Adrenal gland (tissue), 12 donors: ENCODE measurements around the gene TTC22. TPM values are rescaled to one million over a fixed set of nuclear protein-coding genes. Genes with fewer than 3 reads are reported as not detected.

Experiments used
- DNase-seq, 7 donors: peaks; one replicate each; pipeline ENCODE4 v3.0.0-alpha.2; 2019 to 2020
- H3K27ac ChIP-seq, 5 donors: fragments of 200-600 bp; sonication (generic) in 4 of 5; 1 replicate in 3 of 5; 2 replicates in 2 of 5; pipeline versions ENCODE4 v1.5.1 to v1.8.0; 2016 to 2020; ENCODE audit warnings: mild to moderate bottlenecking in 1 of 5
- H3K27me3 ChIP-seq: fragments of 200-600 bp; 2 replicates; pipeline ENCODE4 v1.8.0; 2021
- H3K36me3 ChIP-seq, 2 donors: fragments of 200-600 bp; replicated peaks in 1 of 2; 1 replicate in 1 of 2; 2 replicates in 1 of 2; pipeline versions ENCODE4 v1.5.1 to v1.8.0; 2018 to 2022
- H3K4me1 ChIP-seq, 2 donors: fragments of 200-600 bp; replicated peaks in 1 of 2; 1 replicate in 1 of 2; 2 replicates in 1 of 2; pipeline versions ENCODE4 v1.5.1 to v1.8.0; 2018 to 2021
- H3K4me3 ChIP-seq, 4 donors: fragments of 200-600 bp; sonication (generic) in 3 of 4; one replicate each; pipeline ENCODE4 v1.5.1; 2016 to 2018
- H3K9me3 ChIP-seq, 3 donors: fragments of 200-600 bp; sonication (generic) in 1 of 3; replicated peaks in 1 of 3; 1 replicate in 2 of 3; 2 replicates in 1 of 3; pipeline versions ENCODE4 v1.5.1 to v1.8.0; 2016 to 2021
- CTCF ChIP-seq, 6 experiments: fragments of 450-650 bp in 4 of 6; fragments of 200-600 bp in 2 of 6; sonication (generic) in 1 of 6; IDR thresholded peaks; 1 replicate in 5 of 6; 2 replicates in 1 of 6; pipeline versions ENCODE4 v1.5.1 to v1.8.0; 2016 to 2021; ENCODE audit warnings: antibody characterized with exemption in 6 of 6, mild to moderate bottlenecking in 2 of 6, moderate library complexity in 1 of 6
- POLR2A ChIP-seq, 2 donors: fragments of 450-650 bp; IDR thresholded peaks; one replicate each; pipeline ENCODE4 v1.6.1; 2017; ENCODE audit warnings: antibody characterized with exemption in 2 of 2, mild to moderate bottlenecking in 2 of 2, moderate library complexity in 1 of 2
- WGBS, 4 donors: extraction: QIAGEN DNeasy Blood & Tissue Kit in 2 of 4; methylation state at CpG; one replicate each; pipeline versions ENCODE4 v1.1.5 to v1.1.7; 2013 to 2017; 5-methylcytosine and 5-hydroxymethylcytosine counted together
- intact Hi-C, 2 donors: fragments of 100-400 bp; cut with DNase I; formaldehyde crosslinking; loops; one replicate each; pipeline versions ENCODE4 v1.14.1 to v1.15.0; 2022 to 2023
- polyA plus RNA-seq, 3 donors: library from polyadenylated mRNA; stranded (reverse); fragments of 200-250 nt in 2 of 3; fragments of 350-450 nt in 1 of 3; fragmentation: Illumina TruSeq in 1 of 3; extraction: RNeasy Lipid Tissue Mini Kit (QIAGEN cat#74804) in 1 of 3; gene quantifications; one replicate each; pipeline ENCODE4 v1.2.3, GENCODE V29; 2013 to 2014
- total RNA-seq, 9 donors: library from RNA; depleted of rRNA in 4 of 9; stranded (reverse); fragments of >200 nt in 4 of 9; fragments of 120-200 nt in 1 of 9; fragmentation: NEBNext Ultra II Directional in 1 of 9; extraction: Animal tissue kit (Norgen Biotek cat#: 25700) in 1 of 9; gene quantifications; one replicate each; pipeline versions ENCODE4 v1.1.0 to v1.2.4, GENCODE V29; 2013 to 2023
- donor health status: healthy with polysubstance abuse.
- donor health status: Bipolar disorder and iron deficiency.
- donor health status: DM: yes; HTN: yes; CAD: no.
- donor health status: DM: no; HTN: no; CAD: no.
- donor health status: DM: no; HTN: no; CAD: no.
- donor health status: DM: yes; HTN: yes; CAD: no.

TTC22 gene
- total and polyA plus RNA-seq, 12 donors = 0.09 to 2.3 (median 1.7) TPM

DNA sequence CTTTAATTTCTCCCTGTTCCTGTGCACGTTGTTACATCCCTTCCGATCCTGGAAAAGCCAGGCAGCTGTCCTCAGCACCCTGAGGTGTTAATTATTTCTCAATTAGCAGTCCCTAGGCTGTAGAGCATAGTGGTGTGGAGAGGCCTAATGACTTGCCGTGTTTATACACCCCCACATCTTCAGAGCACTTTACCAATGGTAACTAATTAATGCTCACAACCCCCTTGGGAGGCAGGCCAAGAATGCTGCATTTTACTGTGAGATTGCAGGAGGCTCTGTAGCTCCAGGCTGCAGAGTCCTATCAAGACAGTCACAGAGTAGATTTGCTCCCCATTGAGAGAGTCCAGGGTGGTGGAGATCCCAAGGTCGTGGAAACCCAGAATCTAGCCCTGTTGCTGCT is 34.4 kb downstream of the TTC22 start:
- Histone ChIP-seq H3K9me3 (no peaks in the 10 kb centered on the region), H3K27ac (no peak overlapping the region), H3K4me3 (no peak overlapping the region), H3K4me1 (peaks cover 4 to 13% of the 10 kb centered on the region in 2 donors), H3K36me3 (no peaks in the 10 kb centered on the region), H3K27me3 (no peaks in the 10 kb centered on the region)
- TF ChIP-seq CTCF (IDR thresholded peaks at IDR 0.05) (no peak), POLR2A (IDR thresholded peaks at IDR 0.05) (no peak)
- intact Hi-C loops = no loop called here
- WGBS, 4 donors = 28 to 40% (median 36%) methylated on average over 4 of the region's 4 CpGs
- no peak for DNase-seq

DNA sequence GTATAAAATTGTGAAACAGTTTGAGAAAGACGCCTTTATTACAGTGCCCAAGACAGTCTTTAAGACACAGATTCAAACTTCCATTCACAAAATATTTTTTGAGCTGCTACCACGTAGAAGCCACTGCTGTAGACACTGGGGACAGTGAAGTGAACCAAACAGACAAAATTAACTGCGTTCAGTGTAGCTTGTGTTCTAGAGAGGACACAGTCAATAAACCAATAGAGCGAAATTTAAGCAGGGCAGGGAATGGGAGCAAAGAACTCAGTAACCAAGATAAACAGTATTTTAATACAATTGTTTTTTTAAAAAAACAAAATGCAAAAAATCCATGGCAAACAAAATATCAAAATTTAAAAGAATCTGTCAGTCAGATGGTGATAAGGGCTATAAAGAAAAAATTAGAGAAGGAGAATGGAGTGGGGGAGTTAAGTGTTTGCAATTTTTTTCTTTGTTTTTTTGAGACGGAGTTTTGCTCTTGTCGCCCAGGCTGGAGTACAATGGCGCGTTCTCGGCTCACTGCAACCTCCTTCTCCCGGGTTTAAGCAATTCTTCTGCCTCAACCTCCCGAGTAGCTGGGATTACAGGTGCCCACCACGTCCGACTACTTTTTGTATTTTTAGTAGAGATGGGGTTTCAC is 36.1 kb downstream of the TTC22 start:
- Histone ChIP-seq H3K27ac (peak overlapping the region in 2 of 5 donors; percentile 48 to 68), H3K4me1 (peaks cover 4 to 13% of the 10 kb centered on the region in 2 donors), H3K9me3 (no peaks in the 10 kb centered on the region), H3K27me3 (no peaks in the 10 kb centered on the region), H3K36me3 (no peaks in the 10 kb centered on the region), H3K4me3 (peak overlapping the region in 2 of 4 donors; percentile 34 to 89)
- DNase-seq = no peak
- WGBS, 4 donors = 54 to 59% (median 58%) methylated on average over 13 of the region's 13 CpGs
- no peak for TF ChIP-seq POLR2A (IDR thresholded peaks at IDR 0.05)
- peak in 3 of 6 experiments; percentile 15 to 19 (median 16) for TF ChIP-seq CTCF (IDR thresholded peaks at IDR 0.05)
- intact Hi-C loops = no loop called here

DNA sequence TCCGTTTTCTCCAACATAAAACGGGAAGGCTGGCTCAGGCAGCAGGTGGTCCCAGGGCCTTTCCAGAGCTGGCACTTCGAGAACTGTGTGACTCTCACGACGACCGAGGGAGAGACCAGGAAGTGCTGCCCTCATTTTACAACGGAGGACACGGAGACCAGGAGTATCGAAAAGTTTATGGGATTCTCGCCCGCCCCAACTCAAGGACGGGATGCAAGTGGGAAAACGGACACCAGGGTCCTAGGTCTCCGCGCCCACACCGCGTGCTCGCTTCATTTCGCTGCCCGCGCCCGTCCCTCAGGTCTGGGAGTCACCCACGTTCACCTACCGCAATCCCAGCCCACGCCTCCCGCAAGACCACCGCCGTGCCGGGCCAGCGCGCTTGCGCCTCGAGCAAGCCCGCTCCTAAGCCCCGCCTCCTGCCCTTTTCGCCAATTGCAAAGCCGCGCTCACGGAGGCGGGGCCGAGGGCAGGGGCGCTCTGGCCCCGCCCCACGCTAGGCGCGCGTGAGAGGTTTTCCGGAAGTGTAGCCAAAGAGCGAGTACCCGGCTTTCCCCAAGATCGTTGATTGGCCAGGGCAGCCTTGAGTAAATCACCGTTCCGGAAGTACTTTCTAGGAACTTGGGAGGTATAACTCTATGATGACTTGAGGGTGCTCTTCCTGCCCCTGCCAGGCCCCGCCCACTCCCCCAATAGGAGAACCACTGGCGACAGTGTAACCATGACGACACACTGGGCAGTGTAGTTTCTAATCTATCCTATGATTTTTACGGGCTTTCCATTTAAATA is 36.8 kb downstream of the TTC22 start, which contains the start of gene PARS2:
Gene PARS2 (minus strand): TSS at position 391 of the 789 bp plus-strand sequence. CDS start 5,362 bp downstream, outside the sequence.
- no peaks in the 10 kb centered on the region for H3K27me3 ChIP-seq
- peaks cover 4 to 13% of the 10 kb centered on the region in 2 donors for H3K4me1 ChIP-seq
- DNase-seq = peak; percentile 96 to 99 (median 97)
- peak within 1 kb of the TSS; percentile 4 to 89 (median 52) for H3K4me3 ChIP-seq
- H3K27ac ChIP-seq = peak within 1 kb of the TSS in 4 of 5 donors; percentile 1 to 83 (median 46)
- peak in 1 of 6 experiments; percentile 24 for TF ChIP-seq CTCF (IDR thresholded peaks at IDR 0.05)
- peak; percentile 47 to 67 for TF ChIP-seq POLR2A (IDR thresholded peaks at IDR 0.05)
- no peaks in the 10 kb centered on the region for H3K9me3 ChIP-seq
- no peaks in the 10 kb centered on the region for H3K36me3 ChIP-seq
- intact Hi-C loops = no loop called here
- WGBS, 4 donors = 0 to 1% (median 0%) methylated on average over 12 to 57 of the region's 57 CpGs

GRCh38 chr1:54763816-54764132 is 37.3 kb downstream of the TTC22 start:
- Histone ChIP-seq H3K4me1 (peaks cover 4 to 13% of the 10 kb centered on the region in 2 donors), H3K36me3 (peaks cover 0 to 2% of the 10 kb centered on the region in 2 donors), H3K27me3 (no peaks in the 10 kb centered on the region), H3K27ac (peak overlapping the region in 2 of 5 donors; percentile 23 to 83), H3K4me3 (peak overlapping the region; percentile 4 to 89 (median 52)), H3K9me3 (no peaks in the 10 kb centered on the region)
- WGBS, 4 donors = 1 to 6% (median 4%) methylated on average over 5 to 11 of the region's 11 CpGs
- no peak for DNase-seq
- intact Hi-C loops = no loop called here
- TF ChIP-seq CTCF (IDR thresholded peaks at IDR 0.05) = no peak
- no peak for TF ChIP-seq POLR2A (IDR thresholded peaks at IDR 0.05)
